GM11168 (cell line): Measurements from ENCODE around the gene C10orf95.

ENCODE experiments used
- in situ Hi-C: fragments of 300-500 bp; cut with MboI; formaldehyde crosslinking; loops from one replicate; pipeline ENCODE4 v1.12.0; 2022; ENCODE audit warnings: low sequenced_read_pairs; ENCODE audit not compliant: unreplicated experiment

C10orf95 gene

GRCh38 chr10:102435529-102436233 lies 15.7 kb downstream of the C10orf95 start:
- in situ Hi-C loops, result no loop called here

- in situ Hi-C loops, result no loop called here
These were observed 16.2 kb downstream of the C10orf95 start for GRCh38 chr10:102435133-102435497.

GRCh38 chr10:102434394-102435132 lies 16.8 kb downstream of the C10orf95 start:
- in situ Hi-C loops, result no loop called here

GRCh38 chr10:102433619-102434046 lies 17.7 kb downstream of the C10orf95 start:
- in situ Hi-C loops, result no loop called here

GRCh38 chr10:102432162-102432950 lies 19.0 kb downstream of the C10orf95 start, which contains the start of gene CUEDC2:
TSS of gene CUEDC2 (minus strand) at chr10:102432574. CDS start at chr10:102425188, 7,386 bp downstream.
- in situ Hi-C loops, result no loop called here

- in situ Hi-C loops, result no loop called here
These were observed 19.8 kb downstream of the C10orf95 start for GRCh38 chr10:102431452-102432124.

GRCh38 chr10:102429468-102429867 lies 21.9 kb downstream of the C10orf95 start:
- in situ Hi-C loops, result no loop called here

- in situ Hi-C loops, result no loop called here
These were observed 24.5 kb downstream of the C10orf95 start for GRCh38 chr10:102426803-102427287.

- in situ Hi-C loops, result no loop called here
These were observed 25.9 kb downstream of the C10orf95 start for GRCh38 chr10:102425444-102425843.

GRCh38 chr10:102424916-102425315 lies 26.4 kb downstream of the C10orf95 start:
- in situ Hi-C loops, result no loop called here

GRCh38 chr10:102424145-102424544 lies 27.2 kb downstream of the C10orf95 start:
- in situ Hi-C loops, result no loop called here

- in situ Hi-C loops, result no loop called here
These were observed 27.9 kb downstream of the C10orf95 start for GRCh38 chr10:102423372-102423968.

GRCh38 chr10:102422545-102423129 lies 28.7 kb downstream of the C10orf95 start:
- in situ Hi-C loops, result no loop called here

GRCh38 chr10:102421757-102422512 lies 29.4 kb downstream of the C10orf95 start:
- in situ Hi-C loops, result no loop called here

GRCh38 chr10:102421507-102421756 lies 29.9 kb downstream of the C10orf95 start:
- in situ Hi-C loops, result no loop called here

- in situ Hi-C loops, result no loop called here
These were observed 30.4 kb downstream of the C10orf95 start, which contains the start of gene FBXL15 for GRCh38 chr10:102420714-102421506. TSS of gene FBXL15 (plus strand) at chr10:102420836. CDS start at chr10:102421130, 294 bp downstream.

- in situ Hi-C loops, result no loop called here
These were observed 31.1 kb downstream of the C10orf95 start for GRCh38 chr10:102420181-102420713.
